K562 (cell line): ENCODE results near the gene POLR3E. TPM values are rescaled to one million over a fixed set of nuclear protein-coding genes. Genes with fewer than 3 reads are reported as not detected.
A peak's percentile ranks its signal among the peaks of the same experiment; 100 is the strongest.

ENCODE experiments used
- BACH1 ChIP-seq: fragments of 200-800 bp; sonication (Bioruptor generic); IDR thresholded peaks from 2 replicates; pipeline ENCODE4 v1.6.1; 2016; ENCODE audit warnings: missing genetic modification characterization, missing compliant biosample characterization
- CHCHD3 ChIP-seq: fragments of 250-450 bp; sonication (Bioruptor Pico); IDR thresholded peaks from 2 replicates; pipeline ENCODE4 v2.1.2; 2022; ENCODE audit warnings: mild to moderate bottlenecking
- HMG20A ChIP-seq: fragments of 450-650 bp; formaldehyde crosslinking; conservative IDR thresholded peaks from 2 replicates; pipeline ENCODE4 v1.4.0; 2020; ENCODE audit warnings: mild to moderate bottlenecking, mixed read lengths
- MGA ChIP-seq: fragments of 450-650 bp; IDR thresholded peaks from 2 replicates; pipeline ENCODE4 v1.6.1; 2016; ENCODE audit warnings: mild to moderate bottlenecking, moderate library complexity
- MTF1 ChIP-seq: fragments of 250-450 bp; sonication (Bioruptor Pico); IDR thresholded peaks from 2 replicates; pipeline ENCODE4 v1.9.0; 2021; ENCODE audit warnings: moderate library complexity, mild to moderate bottlenecking, inconsistent platforms, borderline replicate concordance
- NFATC3 ChIP-seq: fragments of 450-650 bp; IDR thresholded peaks from 2 replicates; pipeline ENCODE4 v1.6.1; 2017; ENCODE audit warnings: mild to moderate bottlenecking
- NFXL1 ChIP-seq: fragments of 450-650 bp; formaldehyde crosslinking; IDR thresholded peaks from 2 replicates; pipeline ENCODE4 v1.4.0; 2021; ENCODE audit warnings: mild to moderate bottlenecking
- OTX1 ChIP-seq: fragments of 450-650 bp; formaldehyde crosslinking; IDR thresholded peaks from 2 replicates; pipeline ENCODE4 v1.4.0; 2022; ENCODE audit warnings: mild to moderate bottlenecking
- TAF9B ChIP-seq: fragments of 450-650 bp; IDR thresholded peaks from 2 replicates; pipeline ENCODE4 v1.6.1; 2018; ENCODE audit warnings: mild to moderate bottlenecking; ENCODE audit not compliant: partially characterized antibody
- TCF3 ChIP-seq: sonication (generic); formaldehyde crosslinking; IDR thresholded peaks from 2 replicates; pipeline ENCODE4 v1.4.0; 2020; ENCODE audit warnings: mild to moderate bottlenecking, missing genetic modification reagents
- ZNF174 ChIP-seq: fragments of 250-450 bp; sonication (Bioruptor Pico); IDR thresholded peaks from 2 replicates; pipeline ENCODE4 v1.4.0; 2020; ENCODE audit warnings: mild to moderate bottlenecking
- ZNF639 ChIP-seq, 2 experiments: fragments of 200-800 bp in 1 of 2; sonication (Bioruptor generic) in 1 of 2; sonication (generic) in 1 of 2; formaldehyde crosslinking in 1 of 2; IDR thresholded peaks in 1 of 2; conservative IDR thresholded peaks in 1 of 2; 2 replicates each; pipeline versions ENCODE4 v1.5.0 to v1.6.1; 2016 to 2020; ENCODE audit warnings: missing compliant biosample characterization in 1 of 2, missing genetic modification characterization in 1 of 2, missing genetic modification reagents in 1 of 2
- ZNF707 ChIP-seq: fragments of 250-450 bp; sonication (Bioruptor Pico); conservative IDR thresholded peaks from 2 replicates; pipeline ENCODE4 v1.8.0; 2022; ENCODE audit warnings: inconsistent platforms, mild to moderate bottlenecking, moderate library complexity
- ZNF76 ChIP-seq: fragments of 250-450 bp; sonication (Bioruptor Pico); IDR thresholded peaks from 2 replicates; pipeline ENCODE4 v1.4.0; 2020; ENCODE audit warnings: mild to moderate bottlenecking, moderate library complexity, borderline replicate concordance
- polyA plus RNA-seq, 8 experiments: library from polyadenylated mRNA; depleted of rRNA in 4 of 8; stranded (reverse) in 5 of 8; unstranded in 3 of 8; fragments of >200 nt; fragmentation: Nextera tagmentation in 2 of 8; fragmentation: Illumina TruSeq in 1 of 8; extraction: Ambion mirVana in 2 of 8; extraction: Trizol in 1 of 8; gene quantifications; 2 replicates each; pipeline versions ENCODE4 v1.2.1 to v1.2.3, GENCODE V29; 2011 to 2014; ENCODE audit warnings: inconsistent platforms in 1 of 8, missing spikeins in 1 of 8
- total RNA-seq, 7 experiments: library from RNA; depleted of rRNA in 6 of 7; stranded (reverse); fragments of >200 nt in 6 of 7; fragmentation: Illumina TruSeq in 2 of 7; extraction: Trizol in 2 of 7; gene quantifications; 2 replicates each; pipeline versions ENCODE4 v1.2.1 to v1.2.3, GENCODE V29; 2011 to 2021; ENCODE audit warnings: low replicate concordance in 1 of 7

Gene POLR3E
- total and polyA plus RNA-seq, 9 of the 15 experiments (the other 6 are each of a cell fraction or from before 2014, with no cell fraction given) = 17.7 to 151 (median 82.6) TPM

DNA sequence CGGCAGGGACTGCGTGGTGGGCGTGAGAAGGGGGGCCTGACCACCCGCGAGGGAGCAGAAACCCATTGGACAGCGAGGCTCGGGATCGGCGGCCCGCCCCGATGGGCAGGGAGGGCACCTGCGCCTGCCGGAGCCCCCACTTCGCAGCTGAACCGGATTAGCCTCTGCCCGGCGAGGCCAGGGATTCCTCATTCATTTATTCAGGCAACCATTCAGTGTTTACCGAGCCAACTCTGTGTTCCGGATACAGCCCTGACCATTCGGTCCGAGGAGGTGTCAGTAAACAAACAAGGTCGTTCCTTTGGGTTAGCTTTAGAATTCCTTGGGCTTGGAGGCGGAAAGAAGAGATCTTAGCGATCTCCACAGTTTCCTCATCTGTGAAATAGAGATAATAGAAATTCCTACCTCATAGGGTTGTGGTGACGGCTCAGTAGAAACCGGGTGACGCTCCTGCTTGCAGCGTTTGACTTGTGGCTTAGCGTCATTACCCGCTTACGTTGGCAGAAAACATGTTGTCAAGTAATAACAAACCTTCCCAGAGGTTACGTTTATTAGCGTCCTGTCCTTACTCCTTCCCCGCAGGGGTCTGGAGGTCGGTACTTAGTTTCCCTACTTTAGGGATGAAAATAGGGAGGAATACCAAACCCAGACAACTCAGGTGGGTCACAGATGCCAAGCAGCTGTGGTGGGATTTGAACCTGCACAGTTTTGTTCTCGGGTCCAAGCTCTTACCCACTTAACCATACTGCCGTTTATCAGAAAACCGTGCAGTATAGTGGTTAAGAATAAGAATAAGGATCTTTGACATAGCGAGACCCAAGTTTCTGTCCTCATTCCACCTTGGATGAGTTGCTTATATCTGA, 893 bp downstream of the POLR3E start (continued):
- TF ChIP-seq MTF1 (no peak), ZNF639 (CRISPR knock-in tag; conservative IDR thresholded peaks at IDR 0.05 in 1 of 2, IDR thresholded peaks at IDR 0.05 in 1 of 2) (no peak), TCF3 (CRISPR knock-in tag) (peak; percentile 40), MGA (no peak), NFATC3 (peak; percentile 70; the same call in 1 of the 2 replicates), TAF9B (no peak), HMG20A (CRISPR knock-in tag) (no peak), ZNF76 (CRISPR knock-in tag) (no peak), ZNF174 (CRISPR knock-in tag) (no peak), CHCHD3 (peak; percentile 52; the same call in 1 of the 2 replicates), BACH1 (peak; percentile 64; the same call in 1 of the 2 replicates), NFXL1 (CRISPR knock-in tag) (peak; percentile 81), ZNF707 (CRISPR knock-in tag) (no peak), OTX1 (CRISPR knock-in tag) (peak; percentile 71)
